AG04450 (cell line): ENCODE results near the gene THAP7. TPM values are rescaled to one million over a fixed set of nuclear protein-coding genes. Genes with fewer than 3 reads are reported as not detected.

Experiments
- CTCF ChIA-PET: fragments of 300-600, 350-600 bp; formaldehyde crosslinking; extraction: SDS; loops from one replicate; lab custom pipeline; 2022; ENCODE audit warnings: antibody characterized with exemption, inconsistent platforms; lab: Charles Lee
- POLR2A ChIA-PET: fragments of 350-600 bp; formaldehyde crosslinking; extraction: SDS; loops from one replicate; lab custom pipeline; 2021; ENCODE audit warnings: antibody characterized with exemption, inconsistent platforms; lab: Yijun Ruan, JAX
- DNase-seq: peaks from one replicate; pipeline ENCODE4 v3.0.0-alpha.2; 2011; ENCODE audit warnings: low read depth, low spot score
- H3K27ac ChIP-seq: one replicate; pipeline ENCODE4 v1.5.1; 2012; ENCODE audit warnings: low read depth, low read length, control low read depth
- H3K27me3 ChIP-seq: one replicate; pipeline ENCODE4 v1.6.0; 2012; ENCODE audit warnings: low read length; ENCODE audit not compliant: control insufficient read depth, insufficient read depth
- H3K4me3 ChIP-seq: 2 replicates; pipeline ENCODE4 v1.5.1; 2011; ENCODE audit warnings: mild to moderate bottlenecking, low read depth, low read length, control low read depth
- H3K9me3 ChIP-seq: 2 replicates; pipeline ENCODE4 v1.5.1; 2012; ENCODE audit warnings: low read length; ENCODE audit not compliant: control insufficient read depth, insufficient read depth
- polyA plus RNA-seq: library from polyadenylated mRNA; depleted of rRNA; stranded (reverse); fragments of >200 nt; gene quantifications from 2 replicates; pipeline ENCODE4 v1.2.3, GENCODE V29; 2011
- TF ChIP-seq, protein P1 (sequence below): IDR thresholded peaks from 2 replicates; pipeline ENCODE4 v1.5.1; 2011; ENCODE audit warnings: low read depth, low read length, control low read depth, inconsistent platforms

THAP7 gene
- polyA plus RNA-seq, 1 experiment = 12.5 TPM

DNA sequence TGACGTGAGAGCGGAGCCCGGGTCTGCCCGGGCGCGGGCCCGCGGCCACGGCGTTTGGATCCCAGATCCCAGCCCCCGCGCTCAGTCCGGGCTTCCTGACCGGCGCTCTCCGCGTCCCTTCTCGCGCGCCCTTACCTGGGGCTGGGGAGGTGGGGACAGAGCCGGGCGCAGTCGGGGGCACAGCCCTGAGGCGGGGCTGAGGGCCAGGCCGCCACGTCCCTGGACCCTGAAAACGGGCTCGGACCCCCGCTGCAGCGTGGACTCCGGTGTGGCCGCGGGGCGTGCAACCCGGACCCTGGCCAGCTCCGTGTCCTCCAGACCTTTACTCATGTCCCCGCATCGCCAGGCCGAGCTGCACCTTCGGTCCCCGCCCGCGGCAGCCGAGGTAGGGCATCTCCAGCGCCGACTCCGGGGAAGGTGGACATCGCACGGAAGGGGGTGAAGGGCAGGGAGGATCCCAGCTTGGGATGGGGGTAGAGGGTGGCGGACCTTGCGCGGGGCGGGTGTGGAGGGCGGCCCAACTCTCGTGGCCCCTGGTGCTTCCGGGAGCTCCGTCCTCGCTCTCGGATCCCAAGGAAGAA, 44.7 kb downstream of the THAP7 start:
- DNase-seq = no peak
- CTCF ChIA-PET = interaction anchor here (0.6 to 5.7 kb wide), 3 partner anchors 32 to 153 kb away, joined by 3 to 25 read pairs (median 5); no protein-coding TSS in a partner anchor
- POLR2A ChIA-PET = interaction anchor here (0.6 to 2.0 kb wide), 5 partner anchors 25 to 686 kb away, joined by 3 to 15 read pairs (median 5); partner anchors contain the start of gene LZTR1
- TF ChIP-seq, protein P1, sequence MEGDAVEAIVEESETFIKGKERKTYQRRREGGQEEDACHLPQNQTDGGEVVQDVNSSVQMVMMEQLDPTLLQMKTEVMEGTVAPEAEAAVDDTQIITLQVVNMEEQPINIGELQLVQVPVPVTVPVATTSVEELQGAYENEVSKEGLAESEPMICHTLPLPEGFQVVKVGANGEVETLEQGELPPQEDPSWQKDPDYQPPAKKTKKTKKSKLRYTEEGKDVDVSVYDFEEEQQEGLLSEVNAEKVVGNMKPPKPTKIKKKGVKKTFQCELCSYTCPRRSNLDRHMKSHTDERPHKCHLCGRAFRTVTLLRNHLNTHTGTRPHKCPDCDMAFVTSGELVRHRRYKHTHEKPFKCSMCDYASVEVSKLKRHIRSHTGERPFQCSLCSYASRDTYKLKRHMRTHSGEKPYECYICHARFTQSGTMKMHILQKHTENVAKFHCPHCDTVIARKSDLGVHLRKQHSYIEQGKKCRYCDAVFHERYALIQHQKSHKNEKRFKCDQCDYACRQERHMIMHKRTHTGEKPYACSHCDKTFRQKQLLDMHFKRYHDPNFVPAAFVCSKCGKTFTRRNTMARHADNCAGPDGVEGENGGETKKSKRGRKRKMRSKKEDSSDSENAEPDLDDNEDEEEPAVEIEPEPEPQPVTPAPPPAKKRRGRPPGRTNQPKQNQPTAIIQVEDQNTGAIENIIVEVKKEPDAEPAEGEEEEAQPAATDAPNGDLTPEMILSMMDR = no peak
- H3K27me3 ChIP-seq = no peaks in the 10 kb centered on the region
- peak overlapping the region; percentile 70 for H3K4me3 ChIP-seq
- H3K9me3 ChIP-seq = no peaks in the 10 kb centered on the region
- no peak overlapping the region for H3K27ac ChIP-seq

DNA sequence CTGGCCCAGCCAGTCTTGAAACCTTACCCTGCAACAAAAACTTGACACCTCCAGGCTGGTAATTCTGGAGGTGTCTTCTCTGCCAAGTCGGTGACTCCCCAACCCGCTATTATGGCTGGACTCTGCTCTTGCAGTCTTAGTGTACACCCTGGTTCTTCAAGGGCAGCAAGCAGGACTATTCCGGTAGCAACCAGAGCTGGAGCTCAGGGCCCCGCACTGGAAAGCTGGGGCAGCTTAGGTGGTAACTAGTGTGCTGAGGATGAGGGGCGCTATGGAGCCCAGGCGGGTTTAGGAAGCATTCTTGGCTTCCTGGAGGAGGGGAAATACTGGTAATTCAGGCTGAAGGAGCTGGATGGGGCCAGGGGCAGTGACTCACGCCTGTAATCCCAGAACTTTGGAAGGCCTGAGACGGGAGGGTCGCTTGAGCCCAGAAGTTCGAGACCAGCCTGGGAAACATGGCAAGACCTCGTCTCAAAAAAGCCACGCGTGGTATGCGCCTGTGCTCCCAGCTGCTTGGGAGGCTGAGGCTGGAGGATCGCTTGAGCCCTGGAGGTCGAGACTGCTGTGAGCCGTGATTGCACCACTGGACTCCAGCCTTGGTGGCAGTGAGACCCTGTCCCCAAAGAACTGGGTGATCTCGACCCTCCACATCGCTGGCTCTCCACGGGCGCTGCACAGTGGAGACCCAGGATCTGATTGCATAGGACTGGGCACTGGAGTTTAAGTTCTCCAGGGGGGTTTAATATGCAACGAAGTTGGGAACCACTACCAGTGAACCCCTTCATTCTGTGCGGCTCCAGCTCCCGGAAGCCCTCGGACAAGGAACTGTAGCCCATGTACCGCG, 45.4 kb downstream of the THAP7 start:
- ChIA-PET POLR2A (interaction anchor here (1.1 to 2.0 kb wide), 2 partner anchors 26 to 36 kb away, joined by 5 to 15 read pairs; partner anchors contain the start of gene LZTR1), CTCF (interaction anchor here (1.5 to 5.7 kb wide), 3 partner anchors 40 to 152 kb away, joined by 3 to 25 read pairs (median 5); no protein-coding TSS in a partner anchor)
- DNase-seq = no peak
- no peaks in the 10 kb centered on the region for H3K9me3 ChIP-seq
- peak overlapping the region; percentile 70 for H3K4me3 ChIP-seq
- TF ChIP-seq, protein P1 = 0 out of 2 replicates have a peak, but pooled peaks have one; percentile 7
- H3K27ac ChIP-seq = peak overlapping the region; percentile 65
- H3K27me3 ChIP-seq = no peaks in the 10 kb centered on the region

DNA sequence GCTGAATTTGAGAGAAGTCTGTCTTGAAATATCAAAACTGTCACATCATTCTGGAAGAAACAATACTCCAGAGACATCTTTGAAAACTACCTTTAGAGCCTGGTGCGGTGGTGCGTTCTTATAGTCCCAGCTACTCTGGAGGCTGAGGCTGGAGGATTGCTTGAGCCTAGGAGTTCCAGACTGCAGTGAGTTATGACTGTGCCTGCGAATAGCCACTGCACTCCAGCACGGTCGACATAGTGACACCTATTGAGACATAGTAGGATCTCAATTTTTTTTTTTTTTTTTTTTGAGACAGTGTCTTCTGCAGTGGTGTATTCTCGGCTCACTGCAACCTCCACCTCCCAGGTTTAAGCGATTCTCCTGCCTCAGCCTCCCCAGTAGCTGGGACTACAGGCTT, 46.4 kb downstream of the THAP7 start:
- ChIA-PET POLR2A (no interaction called here), CTCF (interaction anchor here (1.6 to 1.8 kb wide), 2 partner anchors 39 to 70 kb away, joined by 3 to 5 read pairs; no protein-coding TSS in a partner anchor)
- no peak overlapping the region for H3K27ac ChIP-seq
- DNase-seq = no peak
- no peak overlapping the region for H3K4me3 ChIP-seq
- TF ChIP-seq, protein P1 = no peak
- H3K27me3 ChIP-seq = no peaks in the 10 kb centered on the region
- no peaks in the 10 kb centered on the region for H3K9me3 ChIP-seq

DNA sequence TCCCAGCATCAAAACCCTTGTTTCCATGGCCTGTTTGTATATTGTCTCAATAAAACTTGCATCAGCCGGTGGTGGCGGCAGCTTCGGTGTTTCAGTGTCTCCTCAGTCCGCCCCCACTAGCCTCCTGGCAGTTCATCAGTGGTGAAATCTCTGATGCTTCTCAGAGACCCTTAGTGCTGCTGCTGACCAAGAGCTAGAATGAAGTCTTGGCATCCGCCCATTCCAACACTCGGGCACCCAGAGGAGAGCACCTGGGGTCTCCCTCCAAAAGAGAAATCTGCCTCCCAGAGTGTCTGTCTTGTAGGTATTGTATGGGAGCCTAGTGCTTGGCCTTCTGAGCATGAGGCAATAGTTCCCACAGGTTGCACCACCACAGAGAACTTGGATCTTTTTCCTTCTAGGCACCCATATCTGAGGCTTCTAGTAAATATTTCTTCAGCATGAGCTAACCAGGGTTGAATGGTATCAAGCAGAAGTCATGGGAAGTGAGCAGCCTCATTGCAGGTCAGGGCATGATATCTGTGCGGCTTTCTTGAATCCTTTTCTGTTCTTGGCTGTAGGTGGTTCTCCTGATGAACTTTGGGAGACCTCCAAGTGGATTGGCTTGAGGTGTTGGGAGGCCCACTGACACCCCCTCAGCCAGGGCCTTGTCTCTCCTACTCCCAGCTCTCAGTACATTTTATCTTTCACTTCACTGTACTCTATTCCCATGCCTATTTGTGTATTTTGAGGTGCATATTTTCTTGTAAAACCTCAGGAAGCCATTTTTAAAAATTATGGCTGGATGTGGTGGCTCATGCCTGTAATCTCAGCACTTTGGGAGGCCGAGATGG, 48.0 kb downstream of the THAP7 start:
- POLR2A ChIA-PET = no interaction called here
- H3K27me3 ChIP-seq = no peaks in the 10 kb centered on the region
- no peak overlapping the region for H3K27ac ChIP-seq
- CTCF ChIA-PET = interaction anchor here (0.8 to 1.8 kb wide), 3 partner anchors 8 to 68 kb away, joined by 5 read pairs; no protein-coding TSS in a partner anchor
- TF ChIP-seq, protein P1 = no peak
- H3K4me3 ChIP-seq = no peak overlapping the region
- H3K9me3 ChIP-seq = no peaks in the 10 kb centered on the region
- DNase-seq = no peak
